ENCODE data around the gene SORT1.

SORT1 gene

DNA sequence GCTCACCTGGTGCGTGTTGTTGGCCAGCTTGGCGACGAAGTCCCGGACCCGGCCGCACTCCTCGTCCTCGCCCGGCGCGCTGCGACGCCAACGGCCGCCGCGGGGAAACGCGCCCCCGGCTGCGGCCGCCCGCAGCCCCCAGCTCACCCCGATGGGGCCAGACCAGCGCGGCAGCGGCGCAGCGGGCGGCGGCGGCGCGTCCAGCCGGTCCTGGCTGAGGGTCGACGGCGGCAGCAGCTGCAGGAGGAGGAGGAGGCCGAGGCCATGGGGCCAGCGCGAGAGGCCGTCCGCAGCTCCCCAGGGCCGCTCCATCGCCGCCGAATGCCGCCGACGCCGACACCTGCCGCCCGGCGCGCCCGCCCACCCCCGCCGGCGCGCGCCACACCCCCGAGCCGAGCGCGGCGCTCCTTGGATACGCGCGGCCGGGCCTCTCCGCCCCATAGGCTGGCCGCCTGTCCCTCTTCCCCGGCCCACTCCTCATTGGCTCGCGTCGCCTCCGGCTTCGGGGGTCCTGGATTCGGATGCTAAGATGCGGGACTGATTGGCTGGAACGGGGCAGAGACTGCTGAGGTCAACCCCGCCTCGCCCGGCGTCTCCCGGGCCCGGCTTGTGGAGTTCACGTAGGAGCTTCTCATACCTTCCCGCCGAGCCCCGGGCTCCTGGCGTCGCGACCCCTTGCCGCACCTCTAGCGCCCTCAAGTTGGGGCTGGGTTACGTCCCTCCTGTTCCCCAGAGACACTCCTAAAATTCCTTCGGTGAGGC lies at the start of gene SORT1:
SORT1 (minus strand) TSS at position 338 of the 762 bp plus-strand sequence; CDS start at position 312, 26 bp downstream.
- peak; percentile 99 for ATAC-seq
- TF ChIP-seq ZFP3 (CRISPR knock-in tag; IDR thresholded peaks at IDR 0.05) (peak; percentile 94), ZNF565 (CRISPR knock-in tag; conservative IDR thresholded peaks at IDR 0.05; ENCODE audit: low read depth) (no peak)
- TF ChIP-seq, protein P1, sequence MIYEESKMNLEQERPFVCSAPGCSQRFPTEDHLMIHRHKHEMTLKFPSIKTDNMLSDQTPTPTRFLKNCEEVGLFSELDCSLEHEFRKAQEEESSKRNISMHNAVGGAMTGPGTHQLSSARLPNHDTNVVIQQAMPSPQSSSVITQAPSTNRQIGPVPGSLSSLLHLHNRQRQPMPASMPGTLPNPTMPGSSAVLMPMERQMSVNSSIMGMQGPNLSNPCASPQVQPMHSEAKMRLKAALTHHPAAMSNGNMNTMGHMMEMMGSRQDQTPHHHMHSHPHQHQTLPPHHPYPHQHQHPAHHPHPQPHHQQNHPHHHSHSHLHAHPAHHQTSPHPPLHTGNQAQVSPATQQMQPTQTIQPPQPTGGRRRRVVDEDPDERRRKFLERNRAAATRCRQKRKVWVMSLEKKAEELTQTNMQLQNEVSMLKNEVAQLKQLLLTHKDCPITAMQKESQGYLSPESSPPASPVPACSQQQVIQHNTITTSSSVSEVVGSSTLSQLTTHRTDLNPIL (CRISPR knock-in tag; IDR thresholded peaks at IDR 0.05; ENCODE audit: low read depth), result no peak

DNA sequence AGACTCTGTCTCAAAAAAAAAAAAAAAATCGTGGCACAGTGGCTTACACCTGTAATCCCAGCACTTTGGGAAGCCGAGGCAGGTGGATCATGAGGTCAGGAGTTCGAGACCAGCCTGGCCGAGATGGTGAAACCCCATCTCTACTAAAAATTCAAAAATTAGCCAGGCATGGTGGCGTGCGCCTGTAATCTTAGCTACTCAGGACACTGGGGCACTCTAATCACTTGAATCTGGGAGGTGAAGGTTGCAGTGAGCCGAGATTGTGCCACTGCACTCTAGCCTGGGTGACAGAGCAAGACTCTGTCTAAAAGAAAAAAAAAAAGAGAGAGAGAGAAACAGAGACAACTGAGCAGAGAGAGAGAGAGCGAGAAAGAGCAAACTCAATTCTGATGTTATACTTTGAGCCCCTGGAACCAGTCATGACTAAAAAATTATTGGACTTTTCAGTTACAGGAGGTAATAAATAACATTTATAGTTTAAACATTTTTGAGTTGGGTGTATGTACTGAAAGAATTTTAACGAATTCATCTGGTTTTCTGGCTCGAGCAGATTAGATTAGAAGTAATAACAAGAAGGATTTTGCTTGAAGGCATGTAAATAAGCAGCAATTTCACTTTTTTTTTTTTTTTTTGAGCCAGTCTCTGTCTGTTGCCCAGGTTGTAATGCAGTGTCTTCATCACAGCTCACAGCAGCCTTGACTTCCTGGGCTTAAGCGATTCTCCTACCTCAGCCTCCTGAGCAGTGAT lies 48.4 kb upstream of the SORT1 start:
- TF ChIP-seq GLIS3 (CRISPR knock-in tag; IDR thresholded peaks at IDR 0.05) (peak; percentile 58; the same call in 1 of the 2 replicates), ISL1 (CRISPR knock-in tag; IDR thresholded peaks at IDR 0.05) (peak; percentile 76)
- peak; percentile 63 for ATAC-seq

DNA sequence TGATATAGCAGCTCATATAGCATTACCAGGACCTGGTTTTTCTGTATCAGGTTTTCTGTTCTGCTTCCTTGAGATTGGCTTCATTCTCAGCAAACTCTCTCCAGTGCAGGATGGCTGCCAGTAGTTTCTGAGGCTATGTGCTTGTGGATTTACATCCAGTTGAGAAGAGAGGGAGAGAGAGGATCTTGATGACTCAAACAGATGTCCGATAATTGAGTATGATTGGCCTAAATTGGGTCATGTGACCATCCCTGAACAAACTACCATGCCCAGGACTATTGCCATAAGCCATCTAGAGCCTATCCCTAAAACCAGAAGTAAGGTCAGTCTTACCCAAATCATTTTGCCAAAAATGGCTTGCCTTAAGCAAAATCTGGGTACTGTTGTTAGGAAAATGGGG lies 46.6 kb upstream of the SORT1 start:
- no peak for ATAC-seq
- TF ChIP-seq PPARA (CRISPR knock-in tag; IDR thresholded peaks at IDR 0.05; ENCODE audit: borderline replicate concordance) (no peak), OSR1 (CRISPR knock-in tag; IDR thresholded peaks at IDR 0.05) (no peak)
- TF ChIP-seq, protein P2, sequence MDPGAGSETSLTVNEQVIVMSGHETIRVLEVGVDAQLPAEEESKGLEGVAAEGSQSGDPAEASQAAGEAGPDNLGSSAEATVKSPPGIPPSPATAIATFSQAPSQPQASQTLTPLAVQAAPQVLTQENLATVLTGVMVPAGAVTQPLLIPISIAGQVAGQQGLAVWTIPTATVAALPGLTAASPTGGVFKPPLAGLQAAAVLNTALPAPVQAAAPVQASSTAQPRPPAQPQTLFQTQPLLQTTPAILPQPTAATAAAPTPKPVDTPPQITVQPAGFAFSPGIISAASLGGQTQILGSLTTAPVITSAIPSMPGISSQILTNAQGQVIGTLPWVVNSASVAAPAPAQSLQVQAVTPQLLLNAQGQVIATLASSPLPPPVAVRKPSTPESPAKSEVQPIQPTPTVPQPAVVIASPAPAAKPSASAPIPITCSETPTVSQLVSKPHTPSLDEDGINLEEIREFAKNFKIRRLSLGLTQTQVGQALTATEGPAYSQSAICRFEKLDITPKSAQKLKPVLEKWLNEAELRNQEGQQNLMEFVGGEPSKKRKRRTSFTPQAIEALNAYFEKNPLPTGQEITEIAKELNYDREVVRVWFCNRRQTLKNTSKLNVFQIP (CRISPR knock-in tag; IDR thresholded peaks at IDR 0.05; ENCODE audit: borderline replicate concordance, low read depth), result no peak

DNA sequence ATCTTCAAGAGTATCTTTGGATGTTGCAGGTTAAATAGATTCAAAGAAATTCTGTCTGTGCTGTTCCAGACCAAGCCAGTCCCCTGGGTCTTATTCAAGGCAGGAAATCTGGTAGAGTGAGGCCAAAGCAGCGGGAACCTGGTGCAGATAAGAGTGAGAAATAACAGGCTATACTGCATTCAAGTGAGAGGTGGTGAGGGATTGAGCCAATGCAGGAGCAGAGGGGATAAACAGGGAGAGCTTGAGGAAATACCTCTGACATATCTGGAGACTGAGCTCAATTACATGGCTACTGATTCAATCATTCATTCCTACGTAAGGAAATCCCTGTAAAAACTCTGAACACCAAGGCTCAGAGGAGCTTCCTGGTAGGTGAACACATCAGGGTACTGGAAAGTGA lies 45.8 kb upstream of the SORT1 start:
- TF ChIP-seq ISL1 (CRISPR knock-in tag; IDR thresholded peaks at IDR 0.05) (no peak), TOX (CRISPR knock-in tag; IDR thresholded peaks at IDR 0.05; ENCODE audit: borderline replicate concordance) (no peak), ZFP30 (CRISPR knock-in tag; IDR thresholded peaks at IDR 0.05) (no peak), GLIS3 (CRISPR knock-in tag; IDR thresholded peaks at IDR 0.05) (no peak), ZC3H10 (CRISPR knock-in tag; IDR thresholded peaks at IDR 0.05) (no peak), ARNTL (CRISPR knock-in tag; IDR thresholded peaks at IDR 0.05; ENCODE audit: borderline replicate concordance, low read depth) (no peak), CSDC2 (CRISPR knock-in tag; IDR thresholded peaks at IDR 0.05) (no peak), ZNF70 (CRISPR knock-in tag; IDR thresholded peaks at IDR 0.05) (no peak), PPARA (CRISPR knock-in tag; IDR thresholded peaks at IDR 0.05; ENCODE audit: borderline replicate concordance) (no peak), TCF4 (CRISPR knock-in tag; IDR thresholded peaks at IDR 0.05; ENCODE audit: borderline replicate concordance) (no peak), SNAI2 (CRISPR knock-in tag; IDR thresholded peaks at IDR 0.05) (no peak), BACH2 (CRISPR knock-in tag; IDR thresholded peaks at IDR 0.05; ENCODE audit: borderline replicate concordance) (no peak), ZNF565 (CRISPR knock-in tag; conservative IDR thresholded peaks at IDR 0.05; ENCODE audit: low read depth) (no peak), ZFP3 (CRISPR knock-in tag; IDR thresholded peaks at IDR 0.05) (no peak), ESRRG (CRISPR knock-in tag; IDR thresholded peaks at IDR 0.05) (no peak)
- TF ChIP-seq, protein P2 (CRISPR knock-in tag; IDR thresholded peaks at IDR 0.05; ENCODE audit: borderline replicate concordance, low read depth), result no peak
- TF ChIP-seq, protein P3, sequence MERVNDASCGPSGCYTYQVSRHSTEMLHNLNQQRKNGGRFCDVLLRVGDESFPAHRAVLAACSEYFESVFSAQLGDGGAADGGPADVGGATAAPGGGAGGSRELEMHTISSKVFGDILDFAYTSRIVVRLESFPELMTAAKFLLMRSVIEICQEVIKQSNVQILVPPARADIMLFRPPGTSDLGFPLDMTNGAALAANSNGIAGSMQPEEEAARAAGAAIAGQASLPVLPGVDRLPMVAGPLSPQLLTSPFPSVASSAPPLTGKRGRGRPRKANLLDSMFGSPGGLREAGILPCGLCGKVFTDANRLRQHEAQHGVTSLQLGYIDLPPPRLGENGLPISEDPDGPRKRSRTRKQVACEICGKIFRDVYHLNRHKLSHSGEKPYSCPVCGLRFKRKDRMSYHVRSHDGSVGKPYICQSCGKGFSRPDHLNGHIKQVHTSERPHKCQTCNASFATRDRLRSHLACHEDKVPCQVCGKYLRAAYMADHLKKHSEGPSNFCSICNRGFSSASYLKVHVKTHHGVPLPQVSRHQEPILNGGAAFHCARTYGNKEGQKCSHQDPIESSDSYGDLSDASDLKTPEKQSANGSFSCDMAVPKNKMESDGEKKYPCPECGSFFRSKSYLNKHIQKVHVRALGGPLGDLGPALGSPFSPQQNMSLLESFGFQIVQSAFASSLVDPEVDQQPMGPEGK (CRISPR knock-in tag; IDR thresholded peaks at IDR 0.05; ENCODE audit: borderline replicate concordance), result no peak
- TF ChIP-seq, protein P1 (CRISPR knock-in tag; IDR thresholded peaks at IDR 0.05; ENCODE audit: low read depth), result no peak
- TF ChIP-seq, protein P4, sequence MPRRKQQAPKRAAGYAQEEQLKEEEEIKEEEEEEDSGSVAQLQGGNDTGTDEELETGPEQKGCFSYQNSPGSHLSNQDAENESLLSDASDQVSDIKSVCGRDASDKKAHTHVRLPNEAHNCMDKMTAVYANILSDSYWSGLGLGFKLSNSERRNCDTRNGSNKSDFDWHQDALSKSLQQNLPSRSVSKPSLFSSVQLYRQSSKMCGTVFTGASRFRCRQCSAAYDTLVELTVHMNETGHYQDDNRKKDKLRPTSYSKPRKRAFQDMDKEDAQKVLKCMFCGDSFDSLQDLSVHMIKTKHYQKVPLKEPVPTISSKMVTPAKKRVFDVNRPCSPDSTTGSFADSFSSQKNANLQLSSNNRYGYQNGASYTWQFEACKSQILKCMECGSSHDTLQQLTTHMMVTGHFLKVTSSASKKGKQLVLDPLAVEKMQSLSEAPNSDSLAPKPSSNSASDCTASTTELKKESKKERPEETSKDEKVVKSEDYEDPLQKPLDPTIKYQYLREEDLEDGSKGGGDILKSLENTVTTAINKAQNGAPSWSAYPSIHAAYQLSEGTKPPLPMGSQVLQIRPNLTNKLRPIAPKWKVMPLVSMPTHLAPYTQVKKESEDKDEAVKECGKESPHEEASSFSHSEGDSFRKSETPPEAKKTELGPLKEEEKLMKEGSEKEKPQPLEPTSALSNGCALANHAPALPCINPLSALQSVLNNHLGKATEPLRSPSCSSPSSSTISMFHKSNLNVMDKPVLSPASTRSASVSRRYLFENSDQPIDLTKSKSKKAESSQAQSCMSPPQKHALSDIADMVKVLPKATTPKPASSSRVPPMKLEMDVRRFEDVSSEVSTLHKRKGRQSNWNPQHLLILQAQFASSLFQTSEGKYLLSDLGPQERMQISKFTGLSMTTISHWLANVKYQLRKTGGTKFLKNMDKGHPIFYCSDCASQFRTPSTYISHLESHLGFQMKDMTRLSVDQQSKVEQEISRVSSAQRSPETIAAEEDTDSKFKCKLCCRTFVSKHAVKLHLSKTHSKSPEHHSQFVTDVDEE (CRISPR knock-in tag; IDR thresholded peaks at IDR 0.05), result no peak
- ATAC-seq, result no peak

Measured in SK-N-SH treated with all-trans-retinoic acid at 6 μM for 48 hours (cell line).